Choroid plexus epithelial cell (primary cell): Measurements from ENCODE around the gene LRRN2.

Experiments used
- DNase-seq: peaks from one replicate; pipeline ENCODE4 v3.0.0-alpha.2; 2010; ENCODE audit warnings: low read depth
- H3K4me3 ChIP-seq: 2 replicates; pipeline ENCODE4 v1.5.1; 2011; ENCODE audit warnings: low read depth, mild to moderate bottlenecking, control low read depth, low read length, moderate library complexity
- CTCF ChIP-seq: conservative IDR thresholded peaks from 2 replicates; pipeline ENCODE4 v1.5.1; 2011; ENCODE audit warnings: low read depth, mild to moderate bottlenecking, control low read depth, inconsistent platforms, low read length, moderate library complexity

The LRRN2 gene

DNA sequence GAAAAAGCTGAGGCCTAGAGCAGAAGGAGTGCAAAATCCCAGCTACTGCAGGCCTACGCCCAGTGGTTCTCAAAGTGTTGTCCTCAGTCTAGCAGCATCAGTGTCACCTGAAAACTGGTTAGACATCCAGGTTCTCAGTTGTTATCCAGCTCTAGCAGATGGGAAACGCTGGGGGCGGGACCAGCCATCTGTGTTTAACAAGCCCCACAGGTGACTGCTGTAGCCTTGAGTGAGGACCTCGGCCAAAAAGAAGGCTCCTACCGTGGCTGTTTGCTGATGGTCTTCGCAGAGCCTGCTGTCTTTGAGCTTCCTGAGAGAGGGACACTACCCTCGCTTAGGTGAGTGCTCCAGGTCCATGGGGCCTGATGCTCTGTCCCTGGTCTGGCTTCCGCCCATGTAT is 69.7 kb downstream of the LRRN2 start:
- H3K4me3 ChIP-seq: no peak overlapping the region
- no peak for TF ChIP-seq CTCF
- DNase-seq: no peak

- TF ChIP-seq CTCF: no peak
- no peak overlapping the region for H3K4me3 ChIP-seq
- no peak for DNase-seq
Measured at GRCh38 chr1:204613636-204614035, 71.9 kb downstream of the LRRN2 start.

- no peak for TF ChIP-seq CTCF
- no peak overlapping the region for H3K4me3 ChIP-seq
- DNase-seq: no peak
Measured at GRCh38 chr1:204612326-204612725, 73.2 kb downstream of the LRRN2 start.

DNA sequence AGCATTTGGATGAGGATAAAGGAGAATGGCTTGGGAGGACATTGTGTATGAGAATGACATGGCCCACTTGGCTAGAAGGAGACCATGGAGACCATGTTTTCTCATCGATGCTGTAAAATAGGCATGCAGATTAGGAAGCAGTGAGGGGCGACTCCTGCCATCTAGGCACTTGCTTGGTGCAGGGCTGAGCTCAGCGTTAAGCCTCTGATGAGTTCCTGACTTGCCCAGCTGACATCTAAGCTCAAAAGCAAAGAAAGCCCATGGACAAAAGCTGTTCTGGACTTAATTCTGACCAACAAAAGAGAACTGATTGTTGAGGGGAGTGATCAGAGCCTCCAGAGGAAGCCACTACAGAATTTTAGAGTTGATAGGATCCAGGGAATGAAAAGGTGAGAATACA is 74.5 kb downstream of the LRRN2 start:
- TF ChIP-seq CTCF: no peak
- DNase-seq: no peak
- H3K4me3 ChIP-seq: no peak overlapping the region

DNA sequence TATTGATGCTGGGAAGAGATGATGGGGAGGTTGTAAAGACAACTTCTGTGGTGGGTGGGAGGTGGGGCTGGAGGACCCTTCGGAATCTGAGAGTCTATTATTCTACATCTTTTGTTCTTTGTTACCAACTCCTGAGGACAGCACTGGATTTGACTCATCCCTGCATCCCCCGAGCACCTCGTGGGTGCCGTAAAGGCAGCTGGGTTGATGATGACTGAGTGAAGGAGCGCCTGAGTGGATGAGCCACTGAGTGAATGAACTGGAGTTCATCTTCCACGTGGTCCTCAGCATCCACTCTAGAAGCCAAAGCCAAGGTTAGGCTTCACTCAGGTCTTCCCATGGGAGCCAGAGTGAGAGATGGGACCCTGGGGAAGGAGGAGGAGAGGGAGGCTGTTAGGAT is 77.6 kb downstream of the LRRN2 start:
- no peak overlapping the region for H3K4me3 ChIP-seq
- DNase-seq: no peak
- TF ChIP-seq CTCF: no peak

- H3K4me3 ChIP-seq: no peak overlapping the region
- no peak for TF ChIP-seq CTCF
- DNase-seq: no peak
Measured at GRCh38 chr1:204605791-204606190, 79.7 kb downstream of the LRRN2 start.

- no peak overlapping the region for H3K4me3 ChIP-seq
- no peak for TF ChIP-seq CTCF
- DNase-seq: no peak
Measured at GRCh38 chr1:204602871-204603542, 82.5 kb downstream of the LRRN2 start.
